ENCODE measurements around the gene PRDX2.

DNA sequence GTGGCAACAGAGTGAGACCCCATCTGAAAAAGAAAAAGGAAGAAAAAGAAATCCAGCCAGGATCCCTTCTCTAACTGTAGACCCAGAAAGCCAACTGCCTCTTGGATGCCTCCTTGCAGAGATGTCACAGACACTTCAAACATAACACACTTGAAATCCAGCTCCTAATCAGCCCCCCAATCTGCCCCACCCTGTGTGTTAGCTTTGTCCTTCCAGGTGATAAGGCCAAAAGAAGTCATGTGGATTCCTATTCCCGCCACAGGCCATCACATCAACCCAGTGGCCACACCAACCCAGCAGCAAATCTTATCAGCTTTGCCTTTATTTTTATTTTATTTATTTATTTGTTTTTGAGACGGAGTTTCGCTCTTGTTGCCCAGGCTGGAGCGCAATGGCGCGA is 41.9 kb downstream of the PRDX2 start:
- TF ChIP-seq POLR2AphosphoS5 (IDR thresholded peaks at IDR 0.05; ENCODE audit: low read depth, low read length): no peak
- TF ChIP-seq TAF1 (IDR thresholded peaks at IDR 0.05; ENCODE audit: borderline replicate concordance, insufficient read depth, low read length): no peak
- TF ChIP-seq SIN3A (IDR thresholded peaks at IDR 0.05; ENCODE audit: borderline replicate concordance, insufficient read depth, low read length): no peak

Measured in PFSK-1 (cell line).